ENCODE results near the gene TMEM119. TPM values are rescaled to one million over a fixed set of nuclear protein-coding genes. Genes with fewer than 3 reads are reported as not detected.

Gene TMEM119
- total and polyA plus RNA-seq, 2 of the 13 experiments (the other 11 are each of a cell fraction or from before 2014, with no cell fraction given), result not detected

GRCh38 chr12:108589840-108590229, 8.0 kb downstream of the TMEM119 start (continued):
- TF ChIP-seq SNAPC5 (CRISPR knock-in tag; IDR thresholded peaks at IDR 0.05; ENCODE audit: borderline replicate concordance) (no peak), ZNF337 (CRISPR knock-in tag; IDR thresholded peaks at IDR 0.05; ENCODE audit: borderline replicate concordance, low read depth) (no peak), HOXD1 (CRISPR knock-in tag; IDR thresholded peaks at IDR 0.05) (no peak), ZNF318 (CRISPR knock-in tag; IDR thresholded peaks at IDR 0.05) (no peak)
